GM21619 (cell line): ENCODE measurements around the gene RIPOR3.
A peak's percentile ranks its signal among the peaks of the same experiment; 100 is the strongest.

Experiments
- ATAC-seq: cut with Tn5 transposase; IDR thresholded peaks from one replicate; pipeline ENCODE4 v1.9.1; 2021; ENCODE audit not compliant: unreplicated experiment

RIPOR3 gene

GRCh38 chr20:50690650-50691572 is at the start of gene RIPOR3:
Gene RIPOR3 (minus strand): TSS chr20:50691542. CDS start chr20:50691128, 414 bp downstream.
- ATAC-seq: no peak

GRCh38 chr20:50737352-50737751 is 46.0 kb upstream of the RIPOR3 start:
- no peak for ATAC-seq

GRCh38 chr20:50735813-50736212 is 44.5 kb upstream of the RIPOR3 start:
- ATAC-seq: no peak

- ATAC-seq: no peak
These were observed 43.7 kb upstream of the RIPOR3 start for GRCh38 chr20:50734730-50735679.

GRCh38 chr20:50733644-50734349 is 42.5 kb upstream of the RIPOR3 start:
- ATAC-seq: no peak

- ATAC-seq: no peak
These were observed 40.8 kb upstream of the RIPOR3 start for GRCh38 chr20:50731930-50732690.

- ATAC-seq: peak; percentile 83
These were observed 40.0 kb upstream of the RIPOR3 start, which contains the start of gene PARD6B for GRCh38 chr20:50731055-50731929. Gene PARD6B (plus strand): TSS chr20:50731580. CDS start chr20:50731787, 207 bp downstream.

GRCh38 chr20:50730765-50731054 is 39.4 kb upstream of the RIPOR3 start:
- ATAC-seq: no peak

GRCh38 chr20:50729901-50730764 is 38.8 kb upstream of the RIPOR3 start:
- ATAC-seq: no peak

GRCh38 chr20:50728981-50729874 is 37.9 kb upstream of the RIPOR3 start:
- no peak for ATAC-seq

GRCh38 chr20:50728486-50728980 is 37.2 kb upstream of the RIPOR3 start:
- no peak for ATAC-seq

GRCh38 chr20:50727792-50728485 is 36.6 kb upstream of the RIPOR3 start:
- ATAC-seq: no peak

GRCh38 chr20:50726955-50727791 is 35.8 kb upstream of the RIPOR3 start:
- no peak for ATAC-seq

GRCh38 chr20:50725724-50726005 is 34.3 kb upstream of the RIPOR3 start:
- no peak for ATAC-seq

GRCh38 chr20:50724851-50725723 is 33.7 kb upstream of the RIPOR3 start:
- no peak for ATAC-seq
